ENCODE results near the gene KIFC3.
"Not testable (repeated sequence)": the region's sequence is repeated elsewhere in the genome, so short reads cannot be mapped to it uniquely, and the experiment has no call there.

The KIFC3 gene

DNA sequence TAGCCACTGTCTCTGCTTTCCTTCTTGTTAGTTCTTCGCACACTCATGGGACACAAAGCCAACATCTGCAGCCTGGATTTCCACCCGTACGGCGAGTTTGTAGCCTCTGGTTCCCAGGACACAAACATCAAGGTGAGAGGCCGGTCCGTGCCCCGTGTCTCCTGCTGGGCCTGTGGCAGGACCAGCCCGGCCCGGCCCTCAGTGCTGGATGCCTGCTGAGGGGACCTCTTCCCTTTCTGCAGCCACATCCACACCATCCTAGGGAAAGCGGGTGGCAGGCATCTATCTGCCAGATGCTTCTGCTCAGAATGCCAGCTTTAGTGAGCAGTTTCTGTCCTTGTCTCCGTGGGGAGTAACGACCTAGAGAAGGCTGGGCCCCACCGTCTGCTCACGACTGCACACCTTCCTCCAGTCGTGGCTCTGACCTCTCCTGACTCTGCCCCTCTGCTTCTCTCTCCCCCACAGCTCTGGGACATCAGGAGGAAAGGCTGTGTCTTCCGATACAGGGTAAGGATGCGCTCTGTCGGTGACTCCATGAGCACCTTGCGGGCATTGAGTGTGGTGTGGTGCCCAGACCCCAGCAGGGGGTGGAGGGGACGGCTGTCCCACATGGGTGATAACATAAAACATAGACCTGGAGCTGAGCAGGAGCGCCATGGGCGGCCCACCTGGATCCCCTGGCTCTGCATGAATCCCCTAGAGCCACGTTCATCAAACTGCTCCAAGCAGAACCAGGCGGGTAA lies 51.3 kb downstream of the KIFC3 start:
- DNase-seq = no peak

- no peak for DNase-seq
These were observed 52.3 kb downstream of the KIFC3 start for GRCh38 chr16:57749856-57750452.

DNA sequence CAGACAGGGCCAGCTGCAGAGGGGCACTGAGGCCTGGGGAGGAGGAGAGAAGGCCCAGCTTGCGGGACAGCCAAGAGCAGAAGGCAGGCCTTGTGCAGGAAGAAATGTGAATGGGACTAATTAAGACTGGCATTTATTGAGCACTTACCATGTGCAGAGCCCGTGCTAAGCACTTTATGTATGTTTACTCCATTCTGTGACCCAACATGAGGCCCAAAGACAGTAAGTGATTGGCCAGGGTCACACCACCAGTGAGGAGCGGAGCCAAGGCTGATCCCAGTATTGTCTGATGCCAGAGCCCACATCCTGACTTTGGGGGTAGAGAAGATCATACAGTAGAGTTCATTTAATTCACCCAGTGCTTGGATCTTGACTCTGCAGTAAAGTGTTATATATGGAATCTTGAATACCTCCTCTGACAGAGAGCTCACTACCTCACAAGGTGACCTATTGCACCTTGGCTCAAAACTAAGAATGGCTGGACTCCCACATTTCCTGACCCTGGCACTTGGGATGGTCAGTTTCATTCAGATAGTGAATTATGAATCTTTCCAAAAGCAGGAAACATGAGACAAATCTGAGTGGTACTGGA lies 53.1 kb downstream of the KIFC3 start:
- no peak for DNase-seq

GRCh38 chr16:57748596-57748995 lies 53.7 kb downstream of the KIFC3 start:
- no peak for DNase-seq

- DNase-seq = no peak
These were observed 54.3 kb downstream of the KIFC3 start for GRCh38 chr16:57747996-57748395.

- no peak for DNase-seq
These were observed 54.8 kb downstream of the KIFC3 start for GRCh38 chr16:57747496-57747895.

GRCh38 chr16:57747091-57747490 lies 55.2 kb downstream of the KIFC3 start:
- no peak for DNase-seq

GRCh38 chr16:57746316-57746715 lies 56.0 kb downstream of the KIFC3 start:
- not testable (repeated sequence) for DNase-seq

- no peak for DNase-seq
These were observed 56.5 kb downstream of the KIFC3 start for GRCh38 chr16:57745768-57746167.

DNA sequence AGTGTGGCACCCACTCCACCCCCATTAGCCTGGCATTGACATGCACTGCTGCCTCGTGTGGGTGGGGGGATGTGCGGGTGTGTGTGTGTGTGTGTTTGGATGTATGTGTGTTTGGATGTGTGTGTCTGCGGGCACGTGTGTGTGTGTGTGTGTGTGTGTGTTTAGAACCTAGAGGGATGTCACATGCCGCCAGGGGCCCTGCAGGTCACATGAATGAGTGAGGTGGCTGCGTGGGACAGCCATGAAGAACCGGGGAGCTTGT lies 57.7 kb downstream of the KIFC3 start:
- no peak for DNase-seq

DNA sequence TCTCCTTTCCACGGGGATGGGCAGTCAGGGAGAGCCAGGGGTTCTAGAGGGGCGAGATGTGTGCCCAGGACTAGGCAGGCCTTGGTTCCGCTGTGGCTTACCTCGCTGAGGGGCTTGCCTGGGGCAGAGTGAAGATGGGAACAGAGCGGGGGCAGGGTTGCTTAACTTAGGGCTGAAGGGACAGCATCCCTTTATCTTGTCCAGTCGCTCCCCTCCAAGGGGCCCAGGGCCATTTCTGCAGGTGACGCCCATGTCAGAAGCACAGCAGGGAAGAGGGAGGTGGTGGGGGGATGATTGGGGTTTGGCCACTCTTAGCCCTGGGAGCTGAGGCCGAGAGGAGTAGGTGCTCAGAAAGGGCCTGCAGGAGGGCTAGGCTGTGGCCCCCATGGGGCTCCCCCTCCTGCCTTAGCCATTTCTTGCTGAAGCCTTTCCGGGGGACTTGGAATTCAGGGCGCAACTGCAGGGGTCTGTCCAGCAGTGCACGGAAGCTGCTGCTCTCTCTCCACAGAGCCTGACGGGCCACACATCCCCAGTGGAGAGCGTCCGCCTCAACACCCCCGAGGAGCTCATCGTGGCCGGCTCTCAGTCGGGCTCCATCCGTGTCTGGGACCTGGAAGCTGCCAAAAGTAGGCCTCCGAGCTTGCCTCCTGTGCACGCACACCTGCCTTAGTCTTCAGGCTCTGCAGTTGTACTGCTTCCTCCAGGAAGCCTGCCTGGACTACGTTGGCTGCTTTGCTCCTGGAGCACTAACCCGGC lies 58.2 kb downstream of the KIFC3 start:
- DNase-seq = no peak

GRCh38 chr16:57743458-57743857 lies 58.8 kb downstream of the KIFC3 start:
- DNase-seq = no peak

GRCh38 chr16:57742543-57742942 lies 59.7 kb downstream of the KIFC3 start:
- no peak for DNase-seq

DNA sequence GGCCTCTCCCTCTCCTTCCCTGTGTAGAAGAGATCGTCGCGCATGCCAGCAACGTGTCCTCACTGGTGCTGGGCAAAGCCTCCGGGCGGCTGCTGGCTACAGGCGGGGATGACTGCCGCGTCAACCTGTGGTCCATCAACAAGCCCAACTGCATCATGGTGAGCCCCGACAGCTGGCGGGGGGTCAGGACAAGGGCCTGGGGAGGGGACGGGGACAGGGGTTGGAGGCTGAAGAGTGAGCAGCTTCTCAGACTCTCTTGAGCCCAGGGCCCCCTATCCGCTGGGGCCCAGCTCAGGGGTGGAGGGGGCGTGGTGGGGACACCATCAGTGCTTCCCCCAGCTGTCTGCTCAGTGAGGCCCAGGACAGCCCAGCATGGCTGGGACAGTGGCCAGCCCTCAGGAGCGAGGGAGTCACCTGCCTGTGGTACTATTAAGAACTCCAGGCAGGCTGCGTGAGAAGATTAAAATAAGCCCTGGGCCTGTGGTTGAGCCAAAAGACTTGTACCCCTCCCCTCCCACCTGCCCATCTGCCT lies 60.6 kb downstream of the KIFC3 start:
- DNase-seq = no peak

DNA sequence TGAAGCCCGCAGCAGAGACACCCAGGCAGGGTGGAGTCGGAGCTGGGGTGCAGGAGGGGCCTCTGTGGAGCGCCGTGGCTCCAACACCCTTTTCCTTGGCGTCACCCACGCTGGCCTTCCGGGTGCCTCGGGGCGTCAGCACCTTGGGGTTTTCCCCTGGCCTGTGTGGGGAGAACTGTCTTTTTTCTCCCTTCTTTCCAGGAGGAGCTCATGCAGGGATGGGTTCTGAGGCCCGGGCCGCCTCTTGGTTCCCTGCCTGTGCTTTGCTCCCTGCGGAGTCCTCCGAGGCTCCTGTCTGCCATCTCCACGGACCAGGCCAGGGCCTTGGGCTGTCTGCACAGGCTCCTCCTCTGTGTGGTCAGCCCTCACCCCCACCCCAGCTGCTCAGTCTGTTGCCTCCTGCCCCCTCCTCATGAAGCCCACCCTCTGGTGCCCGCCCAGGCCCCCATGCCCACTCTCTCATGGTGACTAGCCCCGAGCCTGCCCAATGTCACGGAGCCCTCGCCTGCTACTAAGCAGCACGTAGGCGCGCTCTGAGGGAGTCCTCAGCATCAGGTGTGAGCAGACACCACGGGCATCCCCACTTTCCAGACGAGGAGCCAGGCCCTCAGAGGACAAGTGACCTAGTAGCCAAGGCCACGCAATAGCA lies 61.7 kb downstream of the KIFC3 start:
- DNase-seq = no peak

DNA sequence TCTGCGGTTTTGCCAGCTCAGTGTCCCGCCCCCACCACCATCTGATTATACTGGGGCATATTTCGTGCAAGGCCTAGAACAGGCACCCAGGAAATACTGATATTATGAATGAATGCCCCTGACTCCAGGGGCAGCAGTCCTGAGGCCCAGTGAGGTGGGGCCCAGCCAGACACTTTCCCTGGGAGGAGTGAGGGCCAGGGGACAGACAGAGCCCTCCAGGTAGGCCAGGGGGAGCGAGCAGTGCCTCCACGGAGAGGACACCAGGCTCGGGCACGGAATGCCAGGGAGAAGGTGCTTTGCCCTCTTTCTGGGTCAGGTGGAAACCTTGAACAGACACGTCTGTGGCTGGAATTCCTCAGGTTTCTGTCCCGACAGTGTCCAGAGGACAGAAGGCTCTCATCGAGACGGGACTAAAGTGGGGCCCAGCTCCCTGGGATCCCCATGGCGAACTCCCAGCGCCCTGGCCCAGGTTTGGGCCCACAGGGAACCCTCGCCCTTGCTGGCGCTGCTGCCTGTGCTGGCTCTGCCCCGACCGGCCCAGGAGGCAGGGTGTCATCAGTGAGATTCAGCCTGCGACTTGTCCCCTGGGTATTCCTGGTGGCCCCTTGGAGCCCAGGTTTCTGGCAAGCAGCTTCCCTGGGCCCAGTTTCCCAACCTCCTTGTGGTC lies 62.4 kb downstream of the KIFC3 start:
- no peak for DNase-seq

- no peak for DNase-seq
These were observed 63.4 kb downstream of the KIFC3 start for GRCh38 chr16:57738844-57739243.

- peak; percentile 36 for DNase-seq
These were observed 65.6 kb downstream of the KIFC3 start for GRCh38 chr16:57736419-57737351.

DNA sequence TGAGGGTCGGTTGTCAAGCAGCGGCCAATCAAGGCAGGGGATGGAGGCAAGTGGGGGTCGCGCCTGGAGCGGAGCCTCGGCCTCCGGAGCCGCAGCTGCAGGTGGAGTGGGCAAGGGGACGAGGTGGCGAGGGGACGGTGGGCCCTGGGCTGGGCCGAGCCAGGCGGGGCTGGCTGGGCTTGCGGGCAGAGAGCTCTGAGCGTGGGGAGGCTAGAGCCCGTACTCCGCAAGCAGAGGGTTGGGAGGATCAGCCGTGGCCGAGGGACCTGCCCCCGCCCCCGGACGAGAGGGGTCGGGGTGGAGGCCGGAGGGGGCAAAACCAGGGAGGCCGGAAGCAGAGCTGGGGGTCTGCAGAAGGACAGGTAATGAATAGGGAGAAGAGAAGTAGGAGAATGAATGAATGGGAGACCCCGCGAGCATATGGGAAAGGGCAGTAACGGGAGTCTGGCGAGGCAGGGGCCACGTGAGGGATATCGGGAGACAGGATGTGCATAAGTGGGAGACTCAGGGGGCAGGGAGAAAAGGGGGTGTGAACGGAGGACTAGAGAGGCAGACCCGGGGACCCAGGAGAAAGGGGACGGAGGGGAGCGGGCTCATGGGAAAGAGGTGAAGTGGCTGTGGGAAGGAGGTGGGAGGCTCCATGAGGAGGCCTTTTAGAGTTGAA lies 66.4 kb downstream of the KIFC3 start, which contains the start of gene KATNB1:
Gene KATNB1 (plus strand): TSS at position 16 of the 664 bp plus-strand sequence. CDS start 1,474 bp downstream, outside the sequence.
- no peak for DNase-seq

GRCh38 chr16:57734925-57735754 lies 67.2 kb downstream of the KIFC3 start:
- peak; percentile 99 for DNase-seq
